ENCODE data around the gene CDH13.

The CDH13 gene

GRCh38 chr16:83105279-83106077, 478.7 kb downstream of the CDH13 start:
- Histone ChIP-seq H3K27ac (ENCODE audit: low read depth, low read length, severe bottlenecking) (no peak overlapping the region), H3K9me3 (ENCODE audit: control insufficient read depth, low read length) (peaks cover 6% of the 10 kb centered on the region), H3K4me3 (ENCODE audit: extremely low read depth, insufficient read depth, low read length, poor library complexity, severe bottlenecking) (no peak overlapping the region), H3K36me3 (ENCODE audit: control insufficient read depth, insufficient read depth, low read length) (peaks cover 5% of the 10 kb centered on the region), H3K4me1 (ENCODE audit: control insufficient read depth, insufficient read depth, low read length, poor library complexity, severe bottlenecking) (peaks cover 3% of the 10 kb centered on the region)
- WGBS, 2 experiments (ENCODE audit: insufficient coverage in 2 of 2): 97% methylated on average over 6 to 7 of the region's 9 CpGs

GRCh38 chr16:83109490-83110125, 482.8 kb downstream of the CDH13 start:
- Histone ChIP-seq H3K4me3 (ENCODE audit: extremely low read depth, insufficient read depth, low read length, poor library complexity, severe bottlenecking) (no peak overlapping the region), H3K36me3 (ENCODE audit: control insufficient read depth, insufficient read depth, low read length) (no peaks in the 10 kb centered on the region), H3K9me3 (ENCODE audit: control insufficient read depth, low read length) (no peaks in the 10 kb centered on the region), H3K4me1 (ENCODE audit: control insufficient read depth, insufficient read depth, low read length, poor library complexity, severe bottlenecking) (peaks cover 3% of the 10 kb centered on the region), H3K27ac (ENCODE audit: low read depth, low read length, severe bottlenecking) (no peak overlapping the region)
- WGBS, 2 experiments (ENCODE audit: insufficient coverage in 2 of 2): 75 to 87% methylated on average over 5 to 6 of the region's 10 CpGs

- 84 to 97% methylated on average over 2 to 3 of the region's 5 CpGs for WGBS, 2 experiments (ENCODE audit: insufficient coverage in 2 of 2)
- peaks cover 3% of the 10 kb centered on the region for H3K4me1 ChIP-seq (ENCODE audit: control insufficient read depth, insufficient read depth, low read length, poor library complexity, severe bottlenecking)
Observed at GRCh38 chr16:83110269-83110668, 483.5 kb downstream of the CDH13 start.

GRCh38 chr16:83113317-83113716, 486.5 kb downstream of the CDH13 start:
- no peak overlapping the region for H3K27ac ChIP-seq (ENCODE audit: low read depth, low read length, severe bottlenecking)
- peaks cover 3% of the 10 kb centered on the region for H3K4me1 ChIP-seq (ENCODE audit: control insufficient read depth, insufficient read depth, low read length, poor library complexity, severe bottlenecking)
- H3K36me3 ChIP-seq (ENCODE audit: control insufficient read depth, insufficient read depth, low read length): no peaks in the 10 kb centered on the region
- H3K9me3 ChIP-seq (ENCODE audit: control insufficient read depth, low read length): no peaks in the 10 kb centered on the region
- no peak overlapping the region for H3K4me3 ChIP-seq (ENCODE audit: extremely low read depth, insufficient read depth, low read length, poor library complexity, severe bottlenecking)
- whole genome bisulfite sequencing, 2 experiments (ENCODE audit: insufficient coverage in 2 of 2): 38% methylated on average over 5 of the region's 7 CpGs

More at GRCh38 chr16:83110269-83110668, 483.5 kb downstream of the CDH13 start:
- no peaks in the 10 kb centered on the region for H3K9me3 ChIP-seq (ENCODE audit: control insufficient read depth, low read length)
- no peaks in the 10 kb centered on the region for H3K36me3 ChIP-seq (ENCODE audit: control insufficient read depth, insufficient read depth, low read length)
- no peak overlapping the region for H3K4me3 ChIP-seq (ENCODE audit: extremely low read depth, insufficient read depth, low read length, poor library complexity, severe bottlenecking)
- H3K27ac ChIP-seq (ENCODE audit: low read depth, low read length, severe bottlenecking): no peak overlapping the region

GRCh38 chr16:83113811-83114210, 487.0 kb downstream of the CDH13 start:
- H3K4me1 ChIP-seq (ENCODE audit: control insufficient read depth, insufficient read depth, low read length, poor library complexity, severe bottlenecking): peaks cover under 1% of the 10 kb centered on the region
- no peaks in the 10 kb centered on the region for H3K9me3 ChIP-seq (ENCODE audit: control insufficient read depth, low read length)
- no peak overlapping the region for H3K27ac ChIP-seq (ENCODE audit: low read depth, low read length, severe bottlenecking)
- no peak overlapping the region for H3K4me3 ChIP-seq (ENCODE audit: extremely low read depth, insufficient read depth, low read length, poor library complexity, severe bottlenecking)
- WGBS, 2 experiments (ENCODE audit: insufficient coverage in 2 of 2): 86 to 94% methylated on average over 2 to 3 of the region's 6 CpGs
- no peaks in the 10 kb centered on the region for H3K36me3 ChIP-seq (ENCODE audit: control insufficient read depth, insufficient read depth, low read length)

GRCh38 chr16:83115491-83116232, 488.9 kb downstream of the CDH13 start:
- Histone ChIP-seq H3K36me3 (ENCODE audit: control insufficient read depth, insufficient read depth, low read length) (peaks cover 10% of the 10 kb centered on the region), H3K4me1 (ENCODE audit: control insufficient read depth, insufficient read depth, low read length, poor library complexity, severe bottlenecking) (no peaks in the 10 kb centered on the region), H3K4me3 (ENCODE audit: extremely low read depth, insufficient read depth, low read length, poor library complexity, severe bottlenecking) (no peak overlapping the region), H3K27ac (ENCODE audit: low read depth, low read length, severe bottlenecking) (no peak overlapping the region), H3K9me3 (ENCODE audit: control insufficient read depth, low read length) (no peaks in the 10 kb centered on the region)
- 89 to 92% methylated on average over 8 to 10 of the region's 10 CpGs for WGBS, 2 experiments (ENCODE audit: insufficient coverage in 2 of 2)

- Histone ChIP-seq H3K36me3 (ENCODE audit: control insufficient read depth, insufficient read depth, low read length) (peaks cover 10% of the 10 kb centered on the region), H3K27ac (ENCODE audit: low read depth, low read length, severe bottlenecking) (no peak overlapping the region), H3K4me1 (ENCODE audit: control insufficient read depth, insufficient read depth, low read length, poor library complexity, severe bottlenecking) (no peaks in the 10 kb centered on the region), H3K4me3 (ENCODE audit: extremely low read depth, insufficient read depth, low read length, poor library complexity, severe bottlenecking) (no peak overlapping the region), H3K9me3 (ENCODE audit: control insufficient read depth, low read length) (no peaks in the 10 kb centered on the region)
- whole genome bisulfite sequencing, 2 experiments (ENCODE audit: insufficient coverage in 2 of 2): 88 to 90% methylated on average over 2 to 5 of the region's 8 CpGs
Observed at GRCh38 chr16:83116274-83116892, 489.6 kb downstream of the CDH13 start.

- no peak overlapping the region for H3K27ac ChIP-seq (ENCODE audit: low read depth, low read length, severe bottlenecking)
- peaks cover 10% of the 10 kb centered on the region for H3K36me3 ChIP-seq (ENCODE audit: control insufficient read depth, insufficient read depth, low read length)
- H3K9me3 ChIP-seq (ENCODE audit: control insufficient read depth, low read length): no peaks in the 10 kb centered on the region
- no peak overlapping the region for H3K4me3 ChIP-seq (ENCODE audit: extremely low read depth, insufficient read depth, low read length, poor library complexity, severe bottlenecking)
- WGBS, 2 experiments (ENCODE audit: insufficient coverage in 2 of 2): 87 to 92% methylated on average over 5 to 7 of the region's 8 CpGs
- no peaks in the 10 kb centered on the region for H3K4me1 ChIP-seq (ENCODE audit: control insufficient read depth, insufficient read depth, low read length, poor library complexity, severe bottlenecking)
Observed at GRCh38 chr16:83117810-83118209, 491.0 kb downstream of the CDH13 start.

GRCh38 chr16:83118365-83118764, 491.6 kb downstream of the CDH13 start:
- 76 to 85% methylated on average over 8 of the region's 8 CpGs for WGBS, 2 experiments (ENCODE audit: insufficient coverage in 2 of 2)
- H3K27ac ChIP-seq (ENCODE audit: low read depth, low read length, severe bottlenecking): no peak overlapping the region
- no peaks in the 10 kb centered on the region for H3K4me1 ChIP-seq (ENCODE audit: control insufficient read depth, insufficient read depth, low read length, poor library complexity, severe bottlenecking)
- no peaks in the 10 kb centered on the region for H3K9me3 ChIP-seq (ENCODE audit: control insufficient read depth, low read length)
- no peak overlapping the region for H3K4me3 ChIP-seq (ENCODE audit: extremely low read depth, insufficient read depth, low read length, poor library complexity, severe bottlenecking)
- peaks cover 10% of the 10 kb centered on the region for H3K36me3 ChIP-seq (ENCODE audit: control insufficient read depth, insufficient read depth, low read length)

- peaks cover 31% of the 10 kb centered on the region for H3K9me3 ChIP-seq (ENCODE audit: control insufficient read depth, low read length)
- no peak overlapping the region for H3K27ac ChIP-seq (ENCODE audit: low read depth, low read length, severe bottlenecking)
- H3K4me3 ChIP-seq (ENCODE audit: extremely low read depth, insufficient read depth, low read length, poor library complexity, severe bottlenecking): no peak overlapping the region
- H3K4me1 ChIP-seq (ENCODE audit: control insufficient read depth, insufficient read depth, low read length, poor library complexity, severe bottlenecking): no peaks in the 10 kb centered on the region
- peaks cover 34% of the 10 kb centered on the region for H3K36me3 ChIP-seq (ENCODE audit: control insufficient read depth, insufficient read depth, low read length)
- WGBS, 2 experiments (ENCODE audit: insufficient coverage in 2 of 2): 48 to 59% methylated on average over 5 of the region's 6 CpGs
Observed at GRCh38 chr16:83125999-83126568, 499.3 kb downstream of the CDH13 start.
